GM21447 (cell line): ENCODE measurements around the gene VPS37B.

Source experiments
- ATAC-seq: cut with Tn5 transposase; IDR thresholded peaks from one replicate; pipeline ENCODE4 v1.9.1; 2021; ENCODE audit not compliant: unreplicated experiment

The VPS37B gene

GRCh38 chr12:122842505-122843405, 53.2 kb downstream of the VPS37B start:
- no peak for ATAC-seq

GRCh38 chr12:122841544-122842321, 54.2 kb downstream of the VPS37B start:
- no peak for ATAC-seq

GRCh38 chr12:122840580-122841513, 55.1 kb downstream of the VPS37B start:
- no peak for ATAC-seq

GRCh38 chr12:122839907-122840554, 55.9 kb downstream of the VPS37B start:
- no peak for ATAC-seq

- no peak for ATAC-seq
These were observed 57.1 kb downstream of the VPS37B start for GRCh38 chr12:122838841-122839240.

- ATAC-seq, result no peak
These were observed 58.3 kb downstream of the VPS37B start for GRCh38 chr12:122837306-122838265.

GRCh38 chr12:122836027-122836921, 59.6 kb downstream of the VPS37B start:
- ATAC-seq, result peak; percentile 54

GRCh38 chr12:122835750-122836026, 60.2 kb downstream of the VPS37B start:
- no peak for ATAC-seq

GRCh38 chr12:122834921-122835749, 60.8 kb downstream of the VPS37B start, which contains the start of gene HIP1R:
Gene HIP1R, plus strand, starts transcription at chr12:122835457. Its CDS starts 94 bp downstream, at chr12:122835551.
- no peak for ATAC-seq

GRCh38 chr12:122834104-122834920, 61.6 kb downstream of the VPS37B start:
- no peak for ATAC-seq

GRCh38 chr12:122830517-122831214, 65.3 kb downstream of the VPS37B start:
- ATAC-seq, result no peak

GRCh38 chr12:122827258-122827657, 68.7 kb downstream of the VPS37B start:
- ATAC-seq, result no peak

- no peak for ATAC-seq
These were observed 69.9 kb downstream of the VPS37B start for GRCh38 chr12:122825773-122826724.

- ATAC-seq, result no peak
These were observed 72.5 kb downstream of the VPS37B start for GRCh38 chr12:122823429-122823828.

GRCh38 chr12:122820838-122821271, 75.1 kb downstream of the VPS37B start:
- ATAC-seq, result peak; percentile 83
